ENCODE results near the gene RANBP10. TPM values are rescaled to one million over a fixed set of nuclear protein-coding genes. Genes with fewer than 3 reads are reported as not detected.

The RANBP10 gene
- total RNA-seq, 1 experiment from 2014 or later, result 15.6 TPM

GRCh38 chr16:67781565-67781921, 24.8 kb downstream of the RANBP10 start:
- peak overlapping the region in 1 of 3 experiments; percentile 32; a peak in 1 of 7 replicates for H3K27ac Mint-ChIP-seq
- H3K9me3 ChIP-seq (ENCODE audit: control insufficient read depth, low read depth, low read length), result no peaks in the 10 kb centered on the region
- no peak overlapping the region for H3T11ph ChIP-seq (ENCODE audit: low read length)
- H2BK5ac ChIP-seq (ENCODE audit: insufficient read length, low read length), result no peak overlapping the region
- no peaks in the 10 kb centered on the region; the same call in 1 of the 2 replicates for H3K27me3 Mint-ChIP-seq (ENCODE audit: low read depth)
- no peak overlapping the region for H2AK5ac ChIP-seq (ENCODE audit: insufficient read length, low read length)
- H4K20me1 ChIP-seq (ENCODE audit: control insufficient read depth, insufficient read depth, insufficient read length), result no peaks in the 10 kb centered on the region
- no peak overlapping the region for H2BK15ac ChIP-seq (ENCODE audit: low read depth, low read length)
- H3K27me3 ChIP-seq (ENCODE audit: insufficient read depth, low read length), result no peaks in the 10 kb centered on the region
- no peaks in the 10 kb centered on the region for H3K9me3 Mint-ChIP-seq
- H3K4me2 ChIP-seq (ENCODE audit: insufficient read depth, insufficient read length, low read length), result no peak overlapping the region
- H3K18ac ChIP-seq (ENCODE audit: insufficient read length, low read depth, low read length), result no peak overlapping the region
- H2BK20ac ChIP-seq (ENCODE audit: low read depth, low read length, poor library complexity, severe bottlenecking), result no peak overlapping the region
- H3K23ac ChIP-seq (ENCODE audit: insufficient read length, low read depth, low read length), result no peak overlapping the region
- H2BK120ac ChIP-seq (ENCODE audit: low read depth, low read length, poor library complexity, severe bottlenecking), result no peak overlapping the region
- H3K14ac ChIP-seq (ENCODE audit: insufficient read depth, low read length), result no peak overlapping the region
- H4K8ac ChIP-seq (replicated peaks; ENCODE audit: insufficient read length, low read depth, low read length), result no peak overlapping the region
- H3K4me1 ChIP-seq (ENCODE audit: insufficient read depth, low read length), result no peaks in the 10 kb centered on the region
- WGBS (ENCODE audit: extremely low coverage, insufficient read length, low lambda C conversion rate), result no CpG with 5 or more reads among the region's 5 CpGs
- H2BK12ac ChIP-seq (ENCODE audit: insufficient read length, low read depth, low read length), result no peak overlapping the region
- no peak overlapping the region for H3K4me3 Mint-ChIP-seq
- no peaks in the 10 kb centered on the region; the same call in 1 of the 2 replicates for H3K79me2 ChIP-seq (ENCODE audit: insufficient read depth, low read length)
- H3K36me3 Mint-ChIP-seq (ENCODE audit: insufficient read depth in 1 of 3, low read depth in 3 of 3), result no peaks in the 10 kb centered on the region; a peak in 1 of 7 replicates
- no peaks in the 10 kb centered on the region for H3K79me1 ChIP-seq (ENCODE audit: insufficient read depth, low read depth, low read length, poor library complexity, severe bottlenecking)
- H3K27ac ChIP-seq (ENCODE audit: insufficient read length, low read depth, low read length), result no peak overlapping the region
- H2AFZ ChIP-seq (ENCODE audit: low read length), result no peak overlapping the region
- peaks cover 0 to 3% of the 10 kb centered on the region in 2 experiments; a peak in 1 of 4 replicates for H3K4me1 Mint-ChIP-seq
- H3K9ac ChIP-seq (ENCODE audit: extremely low read depth, insufficient read length, low read length), result no peak overlapping the region
- H4K91ac ChIP-seq (ENCODE audit: insufficient read length, low read depth, low read length), result no peak overlapping the region
- H3K56ac ChIP-seq (ENCODE audit: insufficient read length, low read depth, low read length), result no peak overlapping the region
- no peak for DNase-seq
- H4K5ac ChIP-seq (ENCODE audit: insufficient read length, low read depth, low read length), result no peak overlapping the region
- TF ChIP-seq, protein P1, sequence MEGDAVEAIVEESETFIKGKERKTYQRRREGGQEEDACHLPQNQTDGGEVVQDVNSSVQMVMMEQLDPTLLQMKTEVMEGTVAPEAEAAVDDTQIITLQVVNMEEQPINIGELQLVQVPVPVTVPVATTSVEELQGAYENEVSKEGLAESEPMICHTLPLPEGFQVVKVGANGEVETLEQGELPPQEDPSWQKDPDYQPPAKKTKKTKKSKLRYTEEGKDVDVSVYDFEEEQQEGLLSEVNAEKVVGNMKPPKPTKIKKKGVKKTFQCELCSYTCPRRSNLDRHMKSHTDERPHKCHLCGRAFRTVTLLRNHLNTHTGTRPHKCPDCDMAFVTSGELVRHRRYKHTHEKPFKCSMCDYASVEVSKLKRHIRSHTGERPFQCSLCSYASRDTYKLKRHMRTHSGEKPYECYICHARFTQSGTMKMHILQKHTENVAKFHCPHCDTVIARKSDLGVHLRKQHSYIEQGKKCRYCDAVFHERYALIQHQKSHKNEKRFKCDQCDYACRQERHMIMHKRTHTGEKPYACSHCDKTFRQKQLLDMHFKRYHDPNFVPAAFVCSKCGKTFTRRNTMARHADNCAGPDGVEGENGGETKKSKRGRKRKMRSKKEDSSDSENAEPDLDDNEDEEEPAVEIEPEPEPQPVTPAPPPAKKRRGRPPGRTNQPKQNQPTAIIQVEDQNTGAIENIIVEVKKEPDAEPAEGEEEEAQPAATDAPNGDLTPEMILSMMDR (conservative IDR thresholded peaks at IDR 0.05), result no peak
- no peaks in the 10 kb centered on the region for H3K23me2 ChIP-seq (ENCODE audit: insufficient read length, low read depth, low read length, poor library complexity, severe bottlenecking)
- H3K4ac ChIP-seq (ENCODE audit: low read depth, low read length), result no peak overlapping the region
